ENCODE measurements around the gene IFNLR1. TPM values are rescaled to one million over a fixed set of nuclear protein-coding genes. Genes with fewer than 3 reads are reported as not detected.

The IFNLR1 gene
- total and polyA plus RNA-seq, 2 of the 8 experiments (the other 6 are each of a cell fraction or from before 2014, with no cell fraction given), result 6.8 to 10.1 TPM

DNA sequence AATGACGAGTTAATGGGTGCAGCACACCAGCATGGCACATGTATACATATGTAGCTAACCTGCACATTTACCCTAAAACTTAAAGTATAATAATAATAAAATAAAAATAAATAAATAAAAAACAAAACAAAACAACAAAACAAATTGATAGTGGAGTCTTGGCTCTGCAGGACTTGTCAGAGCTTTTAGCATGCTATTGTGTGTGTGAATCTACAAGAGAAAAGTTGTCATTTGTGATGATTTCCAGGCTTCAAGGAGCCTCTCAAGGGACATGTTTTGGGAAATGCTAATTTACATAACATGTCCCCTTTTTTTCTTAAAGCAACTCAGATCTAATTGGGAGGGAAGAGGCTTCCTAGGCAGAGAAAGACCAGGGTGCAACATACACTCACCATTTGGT, 53.3 kb downstream of the IFNLR1 start:
- Histone ChIP-seq H3K4me3 (ENCODE audit: extremely low read depth in 1 of 4, insufficient read depth in 2 of 4, low read depth in 3 of 4, low read length in 4 of 4) (no peak overlapping the region), H3K4me1 (replicated peaks in 1 of 4; ENCODE audit: control insufficient read depth in 3 of 4, insufficient read depth in 4 of 4, low read length in 3 of 4) (peaks cover 0 to 4% (median 2%) of the 10 kb centered on the region in 4 experiments; a peak in 5 of 7 replicates), H3K14ac (ENCODE audit: insufficient read length) (no peak overlapping the region), H4K20me1 (replicated peaks in 1 of 2; ENCODE audit: control insufficient read depth in 1 of 2, insufficient read depth in 2 of 2, low read length in 2 of 2) (no peaks in the 10 kb centered on the region), H3K4ac (replicated peaks; ENCODE audit: insufficient read length, low read depth, low read length) (no peak overlapping the region), H2AFZ (ENCODE audit: low read length) (peak overlapping the region; percentile 3; the same call in 1 of the 2 replicates), H2BK120ac (replicated peaks; ENCODE audit: low read depth, low read length) (no peak overlapping the region), H3K36me3 (ENCODE audit: control insufficient read depth in 2 of 4, insufficient read depth in 4 of 4, low read length in 3 of 4) (no peaks in the 10 kb centered on the region), H2BK20ac (ENCODE audit: low read length) (no peak overlapping the region), H2AK5ac (ENCODE audit: low read depth, low read length) (no peak overlapping the region), H3K56ac (replicated peaks; ENCODE audit: insufficient read length, low read depth, low read length) (no peak overlapping the region), H3K18ac (ENCODE audit: extremely low read depth, low read length) (no peak overlapping the region), H3K9me3 (ENCODE audit: insufficient read depth in 2 of 2, low read depth in 1 of 2, low read length in 1 of 2) (peaks cover 3 to 5% of the 10 kb centered on the region in 2 experiments; a peak in 1 of 4 replicates), H2BK12ac (ENCODE audit: low read depth, low read length) (no peak overlapping the region), H3K9ac (replicated peaks in 1 of 4; ENCODE audit: extremely low read depth in 1 of 4, low read depth in 3 of 4, low read length in 3 of 4) (no peak overlapping the region), H4K8ac (ENCODE audit: extremely low read depth, insufficient read depth, low read length) (no peak overlapping the region), H3K27ac (ENCODE audit: low read depth, low read length) (no peak overlapping the region), H3K23me2 (ENCODE audit: low read depth, low read length) (no peaks in the 10 kb centered on the region), H3K79me1 (ENCODE audit: low read depth, low read length) (no peaks in the 10 kb centered on the region), H3K27me3 (replicated peaks in 1 of 4; ENCODE audit: control insufficient read depth in 3 of 4, extremely low read depth in 1 of 4, insufficient read depth in 3 of 4, low read length in 3 of 4) (no peaks in the 10 kb centered on the region; a peak in 1 of 7 replicates), H4K5ac (ENCODE audit: insufficient read length, low read depth, low read length) (no peak overlapping the region), H3K4me2 (ENCODE audit: insufficient read depth in 1 of 2, low read depth in 2 of 2, low read length in 2 of 2) (no peak overlapping the region), H3K79me2 (ENCODE audit: control insufficient read depth in 1 of 2, insufficient read depth in 2 of 2, low read length in 2 of 2) (no peaks in the 10 kb centered on the region), H2BK15ac (ENCODE audit: low read length) (no peak overlapping the region), H2BK5ac (ENCODE audit: low read depth, low read length) (no peak overlapping the region), H4K91ac (replicated peaks; ENCODE audit: insufficient read length, low read length) (no peak overlapping the region), H3K23ac (ENCODE audit: insufficient read length) (no peak overlapping the region)
- no peak for DNase-seq (ENCODE audit: low read depth in 1 of 2, low spot score in 2 of 2)
- CTCF ChIA-PET (ENCODE audit: partially characterized antibody), result interaction anchor here (0.7 to 2.1 kb wide), 3 partner anchors 10 to 22 kb away, joined by 3 to 11 read pairs (median 4); no protein-coding TSS in a partner anchor
- WGBS, 2 experiments (ENCODE audit: extremely low coverage in 1 of 2, insufficient coverage in 1 of 2, insufficient read length in 1 of 2, insufficient replicate concordance in 2 of 2, low coverage in 1 of 2, low lambda C conversion rate in 2 of 2, missing lambda C conversion rate in 1 of 2), result 97% methylated on average over 1 of the region's 1 CpG; no CpG with 5 or more reads in 1 of the 2 experiments
- TF ChIP-seq CHD1 (IDR thresholded peaks at IDR 0.05; ENCODE audit: low read depth, low read length) (no peak), MAFK (IDR thresholded peaks at IDR 0.05; ENCODE audit: low read depth, low read length) (no peak), CHD2 (IDR thresholded peaks at IDR 0.05; ENCODE audit: low read length) (no peak), RBBP5 (IDR thresholded peaks at IDR 0.05; ENCODE audit: borderline replicate concordance, low read depth, low read length) (no peak)
- TF ChIP-seq, protein P1, sequence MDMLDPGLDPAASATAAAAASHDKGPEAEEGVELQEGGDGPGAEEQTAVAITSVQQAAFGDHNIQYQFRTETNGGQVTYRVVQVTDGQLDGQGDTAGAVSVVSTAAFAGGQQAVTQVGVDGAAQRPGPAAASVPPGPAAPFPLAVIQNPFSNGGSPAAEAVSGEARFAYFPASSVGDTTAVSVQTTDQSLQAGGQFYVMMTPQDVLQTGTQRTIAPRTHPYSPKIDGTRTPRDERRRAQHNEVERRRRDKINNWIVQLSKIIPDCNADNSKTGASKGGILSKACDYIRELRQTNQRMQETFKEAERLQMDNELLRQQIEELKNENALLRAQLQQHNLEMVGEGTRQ (IDR thresholded peaks at IDR 0.05; ENCODE audit: low read length), result no peak
- FAIRE-seq, result no peak
- POLR2A ChIA-PET (ENCODE audit: partially characterized antibody), result interaction anchor here (4.9 kb wide), 1 partner anchor 17 kb away, joined by 24 read pairs; no protein-coding TSS in a partner anchor

Measured in H1 (cell line).